GM13976 (cell line): Measurements from ENCODE around the gene BRINP3.

Experiments
- DNase-seq: peaks from one replicate; pipeline ENCODE4 v3.0.0; 2012; ENCODE audit warnings: low spot score
- CTCF ChIP-seq: IDR thresholded peaks from 2 replicates; pipeline ENCODE4 v1.5.1; 2012; ENCODE audit warnings: borderline replicate concordance, mild to moderate bottlenecking; ENCODE audit not compliant: insufficient read depth; ENCODE audit errors: extremely low read depth, missing control alignments, control extremely low read depth
- in situ Hi-C: fragments of 300-500 bp; cut with MboI; formaldehyde crosslinking; loops from one replicate; pipeline ENCODE4 v1.12.0; 2022; ENCODE audit warnings: low sequenced_read_pairs, mixed read lengths, inconsistent platforms; ENCODE audit not compliant: unreplicated experiment

The BRINP3 gene

GRCh38 chr1:190436615-190437014 is 41.0 kb downstream of the BRINP3 start:
- no peak for DNase-seq
- TF ChIP-seq CTCF, result peak; percentile 11
- in situ Hi-C loops, result no loop called here

GRCh38 chr1:190429932-190430331 is 47.7 kb downstream of the BRINP3 start:
- TF ChIP-seq CTCF, result no peak
- no peak for DNase-seq
- in situ Hi-C loops, result no loop called here

GRCh38 chr1:190429141-190429540 is 48.5 kb downstream of the BRINP3 start:
- TF ChIP-seq CTCF, result no peak
- DNase-seq, result no peak
- in situ Hi-C loops, result no loop called here

- no peak for TF ChIP-seq CTCF
Measured at GRCh38 chr1:190416239-190416638, 61.4 kb downstream of the BRINP3 start.

GRCh38 chr1:190413142-190413541 is 64.5 kb downstream of the BRINP3 start:
- DNase-seq, result no peak
- no peak for TF ChIP-seq CTCF
- in situ Hi-C loops, result no loop called here

More at GRCh38 chr1:190416239-190416638, 61.4 kb downstream of the BRINP3 start:
- in situ Hi-C loops, result no loop called here
- DNase-seq, result no peak

- TF ChIP-seq CTCF, result no peak
- in situ Hi-C loops, result no loop called here
- no peak for DNase-seq
Measured at GRCh38 chr1:190403402-190403801, 74.3 kb downstream of the BRINP3 start.

GRCh38 chr1:190399233-190399632 is 78.4 kb downstream of the BRINP3 start:
- DNase-seq, result no peak
- no peak for TF ChIP-seq CTCF
- in situ Hi-C loops, result no loop called here
